ENCODE results near the gene HSPA9.

The HSPA9 gene

DNA sequence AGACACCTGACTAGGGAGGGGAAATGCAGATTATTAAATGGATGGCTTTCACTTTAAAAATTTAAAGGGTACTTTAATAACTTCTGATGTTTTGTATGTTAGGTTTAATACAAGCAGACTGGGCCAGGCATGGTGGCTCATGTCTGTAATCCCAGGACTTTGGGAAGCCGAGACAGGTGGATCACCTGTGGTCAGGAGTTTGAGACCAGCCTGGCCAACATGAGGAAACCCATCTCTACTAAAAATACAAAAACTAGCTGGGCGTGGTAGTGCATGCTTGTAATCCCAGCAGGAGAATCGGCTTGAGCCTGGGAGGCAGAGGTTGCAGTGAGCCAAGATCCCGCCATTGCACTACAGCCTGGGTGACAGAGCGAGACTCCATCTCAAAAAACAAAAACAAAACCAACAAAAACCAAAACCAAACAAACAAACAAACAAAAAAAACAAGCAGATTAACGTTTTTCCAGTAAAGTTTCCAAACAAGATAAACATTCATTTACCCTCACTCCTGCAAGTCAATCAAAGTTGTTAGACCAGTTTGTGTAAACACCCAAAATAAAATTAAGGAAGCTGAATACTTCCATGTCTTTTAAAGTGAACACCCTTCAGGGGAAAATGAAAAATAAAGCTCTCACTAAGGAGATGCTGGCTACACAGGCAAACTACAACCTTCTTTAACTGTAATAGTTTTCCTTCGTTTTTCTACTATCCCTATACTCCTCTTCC, 46.3 kb downstream of the HSPA9 start:
- no peak overlapping the region for H3K4me3 ChIP-seq (ENCODE audit: low read depth in 1 of 2, low read length in 2 of 2)
- H4K20me1 ChIP-seq (ENCODE audit: insufficient read depth, low read length): peaks cover 73% of the 10 kb centered on the region
- H3K4me2 ChIP-seq (ENCODE audit: insufficient read depth, low read length): no peak overlapping the region
- DNase-seq (no peak), ATAC-seq (ENCODE audit: insufficient read depth, low read depth) (no peak)
- peaks cover 94% of the 10 kb centered on the region for H3K79me2 ChIP-seq (ENCODE audit: insufficient read depth, low read length)
- TF ChIP-seq CTCF (IDR thresholded peaks at IDR 0.05; ENCODE audit: borderline replicate concordance, extremely low read depth, low read length, poor library complexity, severe bottlenecking): no peak
- TF ChIP-seq EZH2 (IDR thresholded peaks at IDR 0.05; ENCODE audit: borderline replicate concordance, low read depth, low read length, severe bottlenecking): no peak
- no peaks in the 10 kb centered on the region for H3K9me3 ChIP-seq (ENCODE audit: insufficient read depth, low read length, severe bottlenecking)
- peaks cover 66% of the 10 kb centered on the region for H3K36me3 ChIP-seq (ENCODE audit: insufficient read depth, low read length)
- no peak overlapping the region; the same call in 1 of the 2 replicates for H3K27ac ChIP-seq (ENCODE audit: low read length)
- H3K4me1 ChIP-seq (ENCODE audit: insufficient read depth, low read length): no peaks in the 10 kb centered on the region
- H2AFZ ChIP-seq (ENCODE audit: low read depth, low read length): no peak overlapping the region
- H3K9ac ChIP-seq (ENCODE audit: low read depth, low read length): no peak overlapping the region
- H3K27me3 ChIP-seq (ENCODE audit: insufficient read depth, low read length, poor library complexity): no peaks in the 10 kb centered on the region

DNA sequence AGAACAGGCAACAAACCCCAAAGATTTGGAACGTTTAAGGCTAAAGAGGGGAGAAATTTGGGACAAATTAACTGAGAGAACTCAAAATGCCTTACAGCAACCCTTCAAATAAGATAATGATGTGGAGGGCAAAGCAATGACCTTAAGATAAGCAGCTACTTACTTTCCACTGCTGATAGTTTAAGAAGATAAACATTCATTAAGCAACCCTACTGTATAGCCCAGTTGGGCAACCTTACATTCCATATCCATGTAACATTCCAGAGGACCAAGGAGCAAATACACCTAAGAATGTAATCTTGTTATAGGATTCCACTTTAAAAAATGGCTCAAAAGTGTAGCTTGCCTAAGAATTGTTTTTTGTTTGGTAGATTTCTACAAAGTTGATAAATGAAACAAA, 47.0 kb downstream of the HSPA9 start:
- peaks cover 94% of the 10 kb centered on the region for H3K79me2 ChIP-seq (ENCODE audit: insufficient read depth, low read length)
- H3K4me3 ChIP-seq (ENCODE audit: low read depth in 1 of 2, low read length in 2 of 2): no peak overlapping the region
- peaks cover 69% of the 10 kb centered on the region for H4K20me1 ChIP-seq (ENCODE audit: insufficient read depth, low read length)
- TF ChIP-seq EZH2 (IDR thresholded peaks at IDR 0.05; ENCODE audit: borderline replicate concordance, low read depth, low read length, severe bottlenecking): no peak
- no peak for TF ChIP-seq CTCF (IDR thresholded peaks at IDR 0.05; ENCODE audit: borderline replicate concordance, extremely low read depth, low read length, poor library complexity, severe bottlenecking)
- no peak overlapping the region for H3K4me2 ChIP-seq (ENCODE audit: insufficient read depth, low read length)
- ATAC-seq (ENCODE audit: insufficient read depth, low read depth) (no peak), DNase-seq (no peak)
- no peak overlapping the region for H2AFZ ChIP-seq (ENCODE audit: low read depth, low read length)
- no peaks in the 10 kb centered on the region for H3K27me3 ChIP-seq (ENCODE audit: insufficient read depth, low read length, poor library complexity)
- no peaks in the 10 kb centered on the region for H3K4me1 ChIP-seq (ENCODE audit: insufficient read depth, low read length)
- H3K9me3 ChIP-seq (ENCODE audit: insufficient read depth, low read length, severe bottlenecking): no peaks in the 10 kb centered on the region
- peaks cover 63% of the 10 kb centered on the region for H3K36me3 ChIP-seq (ENCODE audit: insufficient read depth, low read length)
- no peak overlapping the region for H3K9ac ChIP-seq (ENCODE audit: low read depth, low read length)
- no peak overlapping the region for H3K27ac ChIP-seq (ENCODE audit: low read length)

DNA sequence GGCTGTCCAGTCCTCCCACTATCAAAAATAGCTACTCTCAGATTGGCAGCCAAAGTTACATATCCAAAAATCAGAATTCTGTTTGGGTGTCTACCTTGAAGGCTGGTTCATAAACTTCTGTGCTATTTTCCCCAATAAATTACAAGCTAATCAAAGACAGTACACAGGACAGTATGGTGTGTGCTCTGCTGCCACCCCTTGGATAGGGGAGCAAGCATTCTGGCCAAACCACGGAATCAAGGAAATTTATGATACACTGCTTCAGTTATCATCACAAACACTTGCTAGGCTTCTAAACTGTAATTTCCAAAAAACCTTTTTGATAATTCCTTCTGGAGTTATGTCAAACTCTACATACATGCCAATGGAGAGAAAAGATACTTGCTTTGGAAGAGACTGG, 48.0 kb downstream of the HSPA9 start:
- peaks cover 59% of the 10 kb centered on the region for H4K20me1 ChIP-seq (ENCODE audit: insufficient read depth, low read length)
- no peak overlapping the region for H2AFZ ChIP-seq (ENCODE audit: low read depth, low read length)
- H3K4me2 ChIP-seq (ENCODE audit: insufficient read depth, low read length): no peak overlapping the region
- H3K4me3 ChIP-seq (ENCODE audit: low read depth in 1 of 2, low read length in 2 of 2): no peak overlapping the region
- no peaks in the 10 kb centered on the region for H3K4me1 ChIP-seq (ENCODE audit: insufficient read depth, low read length)
- no peak overlapping the region for H3K27ac ChIP-seq (ENCODE audit: low read length)
- DNase-seq (no peak), ATAC-seq (ENCODE audit: insufficient read depth, low read depth) (no peak)
- peaks cover 94% of the 10 kb centered on the region for H3K79me2 ChIP-seq (ENCODE audit: insufficient read depth, low read length)
- no peaks in the 10 kb centered on the region for H3K27me3 ChIP-seq (ENCODE audit: insufficient read depth, low read length, poor library complexity)
- TF ChIP-seq EZH2 (IDR thresholded peaks at IDR 0.05; ENCODE audit: borderline replicate concordance, low read depth, low read length, severe bottlenecking) (no peak), CTCF (IDR thresholded peaks at IDR 0.05; ENCODE audit: borderline replicate concordance, extremely low read depth, low read length, poor library complexity, severe bottlenecking) (no peak)
- H3K36me3 ChIP-seq (ENCODE audit: insufficient read depth, low read length): peaks cover 53% of the 10 kb centered on the region
- no peaks in the 10 kb centered on the region for H3K9me3 ChIP-seq (ENCODE audit: insufficient read depth, low read length, severe bottlenecking)
- no peak overlapping the region for H3K9ac ChIP-seq (ENCODE audit: low read depth, low read length)

Data from DND-41 (cell line).